Astrocyte (in vitro differentiated cells and primary cell): Measurements from ENCODE around the gene ST3GAL6.

Source experiments
- CTCF ChIP-seq: IDR thresholded peaks from 2 replicates; pipeline ENCODE4 v1.5.1; 2011; ENCODE audit warnings: low read depth, mild to moderate bottlenecking, inconsistent platforms, low read length, moderate library complexity; ENCODE audit not compliant: insufficient read depth
- EZH2 ChIP-seq: IDR thresholded peaks from 2 replicates; pipeline ENCODE4 v1.6.1; 2012; ENCODE audit warnings: mild to moderate bottlenecking, low read length, inconsistent platforms; ENCODE audit not compliant: insufficient read depth

- TF ChIP-seq CTCF: no peak
- no peak for TF ChIP-seq EZH2
Observed at GRCh38 chr3:98772022-98772421, 8.9 kb downstream of the ST3GAL6 start.
